Midbrain (tissue), 1 donor: ENCODE measurements around the gene PIEZO1.
"Not testable (repeated sequence)": the region's sequence is repeated elsewhere in the genome, so short reads cannot be mapped to it uniquely, and the experiment has no call there.

Source experiments
- DNase-seq: peaks from one replicate; lab custom pipeline; 2025; lab: John Stamatoyannopoulos, UW

The PIEZO1 gene

GRCh38 chr16:88803264-88803987 lies 18.4 kb upstream of the PIEZO1 start, which contains the start of gene CDT1:
Gene CDT1, plus strand, starts transcription at chr16:88803789. Its CDS starts 43 bp downstream, at chr16:88803832.
- DNase-seq = peak; percentile 80

- DNase-seq = no peak
Observed at GRCh38 chr16:88800277-88800592, 15.2 kb upstream of the PIEZO1 start.

- DNase-seq = no peak
Observed at GRCh38 chr16:88799569-88800276, 14.7 kb upstream of the PIEZO1 start.

- DNase-seq = no peak
Observed at GRCh38 chr16:88798772-88799455, 13.9 kb upstream of the PIEZO1 start.

- no peak for DNase-seq
Observed at GRCh38 chr16:88798073-88798472, 13.1 kb upstream of the PIEZO1 start.

- DNase-seq = no peak
Observed at GRCh38 chr16:88796278-88796677, 11.3 kb upstream of the PIEZO1 start.

- DNase-seq = no peak
Observed at GRCh38 chr16:88793251-88793954, 8.4 kb upstream of the PIEZO1 start.

GRCh38 chr16:88792668-88793250 lies 7.7 kb upstream of the PIEZO1 start:
- DNase-seq = no peak

GRCh38 chr16:88792078-88792550 lies 7.1 kb upstream of the PIEZO1 start:
- DNase-seq = no peak

GRCh38 chr16:88790312-88791211 lies 5.5 kb upstream of the PIEZO1 start:
- DNase-seq = peak; percentile 31

GRCh38 chr16:88789594-88789993 lies 4.6 kb upstream of the PIEZO1 start:
- DNase-seq = peak; percentile 28

GRCh38 chr16:88788749-88789148 lies 3.7 kb upstream of the PIEZO1 start:
- not testable (repeated sequence) for DNase-seq

GRCh38 chr16:88787579-88788314 lies 2.7 kb upstream of the PIEZO1 start:
- no peak for DNase-seq

GRCh38 chr16:88784856-88785105 lies 239 bp downstream of the PIEZO1 start:
- DNase-seq = no peak

- peak; percentile 24 for DNase-seq
Observed at GRCh38 chr16:88784074-88784855, 755 bp downstream of the PIEZO1 start.

GRCh38 chr16:88783391-88784073 lies 1.5 kb downstream of the PIEZO1 start:
- DNase-seq = peak; percentile 67

GRCh38 chr16:88782454-88783390 lies 2.3 kb downstream of the PIEZO1 start:
- peak; percentile 22 for DNase-seq
